Right ventricle myocardium inferior (tissue), 1 donor: ENCODE data around the gene MTF2. TPM values are rescaled to one million over a fixed set of nuclear protein-coding genes. Genes with fewer than 3 reads are reported as not detected.

Experiments used
- ATAC-seq: fragments of 200-7000 bp; cut with Tn5 transposase; one replicate; pipeline ENCODE4 v1.9.1; 2020; ENCODE audit warnings: mild to moderate bottlenecking, moderate library complexity
- DNase-seq: peaks from one replicate; pipeline ENCODE4 v3.0.0; 2021; ENCODE audit errors: missing footprints
- intact Hi-C: fragments of 100-400 bp; cut with DNase I; formaldehyde crosslinking; loops from one replicate; pipeline ENCODE4 v1.11.0; 2022
- total RNA-seq: library from RNA; stranded (reverse); fragmentation: NEBNext Ultra II Directional; extraction: Animal tissue kit (Norgen Biotek cat#: 25700); gene quantifications from one replicate; pipeline ENCODE4 v1.2.1, GENCODE V29; 2021
- donor health status: DM: no; HTN: yes; CAD: no; lungs with severe emphysema.

Gene MTF2
- total RNA-seq, 1 donor from 2014 or later, result 7.1 TPM

DNA sequence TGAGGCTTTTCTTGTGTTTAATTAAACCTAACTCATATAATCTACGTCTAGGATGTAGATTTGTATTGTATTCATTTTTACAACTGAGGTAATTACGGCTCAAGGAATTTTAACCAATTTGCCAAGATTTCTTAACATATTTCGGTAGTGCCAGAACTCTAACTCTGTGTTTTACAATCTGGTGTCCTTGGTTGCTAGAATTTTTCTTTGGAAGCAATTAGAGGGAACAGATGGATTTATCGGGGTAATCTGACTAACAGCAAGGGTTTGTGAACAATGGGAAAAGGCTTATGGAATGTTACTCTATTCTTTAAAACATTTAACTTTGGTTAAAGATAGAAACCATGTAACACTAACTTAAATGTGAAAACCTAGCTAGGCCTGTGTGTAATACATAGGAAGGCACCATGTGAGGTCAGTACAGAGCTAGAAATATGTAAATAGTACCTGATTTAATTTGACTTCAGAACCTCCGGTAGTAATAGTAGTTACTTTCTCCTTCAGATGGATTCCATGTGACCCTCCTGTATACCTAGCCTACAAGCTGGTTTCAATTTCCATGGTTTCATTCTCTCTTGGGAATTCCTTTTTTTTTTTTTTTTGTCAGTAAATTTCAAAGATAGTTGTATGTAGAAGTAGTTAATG, 1.2 kb downstream of the MTF2 start:
- ATAC-seq (no peak), DNase-seq (no peak)
- intact Hi-C loops, result no loop called here

DNA sequence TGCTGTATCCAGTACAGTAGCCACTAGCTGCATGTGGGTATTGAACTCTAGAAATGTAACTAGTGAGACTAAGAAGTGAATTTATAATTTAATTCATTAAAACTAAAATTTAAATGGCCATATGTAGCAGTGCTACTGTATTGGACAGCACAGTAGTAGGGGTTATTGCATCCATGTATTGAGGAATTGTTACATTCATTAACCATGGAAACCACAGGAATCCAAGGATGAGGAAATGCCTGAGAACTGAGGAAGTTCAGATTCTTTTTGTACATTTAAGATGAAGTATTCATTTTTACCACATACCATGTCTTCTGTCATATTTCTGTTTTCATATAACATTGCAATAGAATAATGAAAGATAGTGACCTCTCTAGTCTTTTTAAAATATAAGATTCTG, 2.6 kb downstream of the MTF2 start:
- DNase-seq (no peak), ATAC-seq (no peak)
- intact Hi-C loops, result no loop called here

GRCh38 chr1:93082313-93082712, 3.2 kb downstream of the MTF2 start:
- no peak for ATAC-seq
- intact Hi-C loops, result no loop called here

DNA sequence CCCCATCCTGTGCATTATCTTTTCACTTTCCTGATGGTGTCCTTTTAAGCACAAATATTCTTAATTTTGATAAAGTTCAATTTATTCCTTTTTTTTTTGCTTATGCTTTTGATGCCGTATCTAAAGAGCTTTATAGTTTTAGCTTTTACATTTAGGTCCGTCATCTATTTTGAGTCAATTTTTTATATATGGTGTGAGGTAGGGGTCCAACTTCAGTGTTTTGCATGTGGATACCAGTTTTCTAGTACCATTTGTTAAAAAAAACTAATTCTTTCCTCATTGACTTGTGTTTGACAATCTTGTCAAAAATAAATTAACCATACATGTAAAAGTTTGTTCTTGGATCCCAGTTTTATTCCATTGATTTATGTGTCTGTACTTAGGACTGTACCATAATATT, 4.9 kb downstream of the MTF2 start:
- intact Hi-C loops, result no loop called here
- ATAC-seq (no peak), DNase-seq (no peak)

More at GRCh38 chr1:93082313-93082712, 3.2 kb downstream of the MTF2 start:
- DNase-seq, result no peak

DNA sequence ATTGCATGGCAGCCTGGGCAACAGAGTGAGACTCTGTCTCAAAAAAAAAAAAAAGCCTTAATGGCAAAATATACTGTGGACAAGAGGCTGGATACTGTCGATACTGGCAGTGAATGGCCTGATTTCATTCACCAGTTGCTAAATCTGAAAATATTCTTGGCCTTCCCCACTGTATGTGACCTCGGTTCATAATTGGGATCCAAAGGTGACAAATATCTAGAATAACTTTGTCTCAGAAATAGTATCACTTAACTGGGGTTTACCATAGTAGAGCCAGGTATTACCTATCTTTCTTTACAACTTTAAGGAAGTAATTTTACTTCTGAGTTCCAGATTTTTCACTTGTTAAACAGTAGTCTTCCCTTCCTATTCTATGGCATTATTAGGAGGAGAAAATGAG, 8.4 kb downstream of the MTF2 start:
- intact Hi-C loops, result no loop called here
- ATAC-seq (no peak), DNase-seq (no peak)

DNA sequence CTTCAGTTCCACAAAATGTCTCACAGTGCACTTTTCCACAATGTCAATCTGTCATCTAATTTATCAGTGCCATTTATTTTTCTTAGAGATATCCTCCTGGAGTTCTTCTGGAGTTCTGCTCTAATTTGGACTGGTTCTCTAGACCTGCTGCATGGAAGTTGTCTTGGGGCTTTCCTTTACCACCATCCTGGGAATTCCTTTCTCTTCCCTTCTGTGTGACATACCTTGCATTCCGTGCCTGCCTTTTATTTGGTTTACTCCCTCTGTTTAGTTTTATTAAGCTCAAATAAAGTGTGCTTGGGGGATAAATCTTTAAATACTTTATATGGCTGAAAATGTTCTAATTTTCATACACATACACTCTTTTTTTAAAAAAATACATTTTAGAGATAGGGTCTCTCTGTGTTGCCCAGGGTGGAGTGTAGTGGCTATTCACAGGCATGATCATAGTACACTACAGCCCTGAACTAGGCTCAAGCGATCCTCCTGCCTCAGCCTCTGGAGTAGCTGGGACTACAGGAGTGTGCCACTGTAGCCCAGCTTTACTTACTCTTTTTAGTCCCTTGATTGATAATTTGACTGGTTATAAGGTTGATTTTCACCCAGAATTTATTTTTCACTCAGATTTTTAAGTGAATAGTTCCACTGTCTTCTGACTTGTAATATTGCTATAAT, 14.4 kb downstream of the MTF2 start:
- intact Hi-C loops, result no loop called here
- no peak for DNase-seq
- ATAC-seq, result no peak

GRCh38 chr1:93095804-93096585, 16.9 kb downstream of the MTF2 start:
- intact Hi-C loops, result no loop called here
- ATAC-seq (no peak), DNase-seq (no peak)

DNA sequence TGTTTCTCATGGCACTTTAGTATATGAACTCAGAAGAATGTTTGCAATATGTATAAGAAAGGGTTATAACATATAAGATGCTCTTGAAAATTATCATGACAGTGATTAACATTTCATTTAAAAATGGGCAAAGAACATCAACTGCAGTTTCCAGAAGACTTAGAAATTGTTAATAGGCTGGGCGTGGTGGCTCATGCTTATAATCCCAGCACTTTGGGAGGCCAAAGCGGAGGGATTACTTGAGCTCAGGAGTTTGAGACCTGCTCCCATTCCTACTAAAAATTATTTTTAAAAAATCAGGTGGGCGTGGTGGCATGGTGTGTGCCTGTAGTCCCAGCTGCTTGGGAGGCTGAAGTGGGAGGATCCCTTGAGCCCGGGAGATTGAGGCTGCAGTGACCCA, 23.1 kb downstream of the MTF2 start:
- intact Hi-C loops, result no loop called here
- ATAC-seq, result no peak

DNA sequence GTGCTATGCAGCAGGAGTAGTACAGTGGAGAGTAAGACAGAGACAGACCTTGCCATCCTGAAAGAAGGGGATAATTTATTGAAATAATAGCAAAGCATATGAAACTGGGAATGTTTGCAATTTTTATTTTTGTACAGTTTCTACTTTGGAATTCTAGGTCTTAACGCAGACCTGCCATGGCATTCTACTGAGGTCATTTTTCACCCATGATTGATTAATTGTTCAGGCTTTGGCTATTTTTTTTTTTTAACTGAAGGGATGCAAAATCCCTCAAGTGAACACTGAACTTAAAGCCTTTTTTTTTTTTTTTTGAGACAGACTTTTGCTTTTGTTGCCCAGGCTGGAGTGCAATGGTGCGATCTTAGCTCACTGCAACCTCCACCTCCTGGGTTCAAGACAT, 27.1 kb downstream of the MTF2 start:
- ATAC-seq (no peak), DNase-seq (no peak)
- intact Hi-C loops, result no loop called here

More for the DNA sequence above, 23.1 kb downstream of the MTF2 start:
- no peak for DNase-seq

- intact Hi-C loops, result no loop called here
- ATAC-seq (no peak), DNase-seq (no peak)
Observed at GRCh38 chr1:93107395-93107794, 28.3 kb downstream of the MTF2 start.

- DNase-seq (no peak), ATAC-seq (no peak)
- intact Hi-C loops, result no loop called here
Observed at GRCh38 chr1:93108335-93108734, 29.3 kb downstream of the MTF2 start.

DNA sequence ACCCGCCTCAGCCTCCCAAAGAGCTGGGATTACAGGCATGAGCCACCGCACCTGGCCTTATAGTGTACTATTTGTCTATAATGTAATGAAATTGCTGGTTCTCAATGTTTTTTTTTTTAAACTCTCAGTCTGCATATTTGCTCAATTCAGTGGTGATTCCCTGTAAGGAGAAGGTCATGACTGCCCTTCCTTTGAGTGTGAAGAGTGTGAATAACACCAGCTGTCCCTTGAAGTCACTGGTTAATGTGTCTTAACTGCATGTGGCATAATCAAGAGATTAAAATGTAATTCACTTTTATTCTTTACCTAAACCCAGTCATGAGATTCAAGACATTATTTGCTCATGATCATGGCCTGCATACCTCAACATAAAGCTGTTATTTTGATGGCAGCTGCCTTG, 30.5 kb downstream of the MTF2 start:
- ATAC-seq (no peak), DNase-seq (no peak)
- intact Hi-C loops, result no loop called here

DNA sequence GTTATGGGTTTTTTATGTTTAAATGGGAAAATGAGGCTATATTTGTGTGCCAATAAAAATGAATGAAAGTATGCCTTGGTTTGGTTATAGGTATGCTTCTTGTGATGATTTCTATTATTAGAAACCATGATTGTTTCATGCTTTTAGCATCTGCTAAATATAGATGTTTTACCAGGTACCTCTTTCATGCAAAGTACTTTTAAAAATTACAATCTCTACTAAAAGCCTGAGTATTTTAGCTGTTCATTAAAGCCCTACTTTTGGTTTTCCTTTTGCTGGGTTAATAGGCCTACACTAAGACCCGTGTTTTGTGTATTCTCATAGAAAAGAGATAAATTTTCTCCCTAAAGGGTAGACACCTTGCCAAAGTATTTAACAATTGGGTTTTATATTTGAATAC, 32.0 kb downstream of the MTF2 start:
- ATAC-seq, result no peak
- intact Hi-C loops, result no loop called here
- no peak for DNase-seq

DNA sequence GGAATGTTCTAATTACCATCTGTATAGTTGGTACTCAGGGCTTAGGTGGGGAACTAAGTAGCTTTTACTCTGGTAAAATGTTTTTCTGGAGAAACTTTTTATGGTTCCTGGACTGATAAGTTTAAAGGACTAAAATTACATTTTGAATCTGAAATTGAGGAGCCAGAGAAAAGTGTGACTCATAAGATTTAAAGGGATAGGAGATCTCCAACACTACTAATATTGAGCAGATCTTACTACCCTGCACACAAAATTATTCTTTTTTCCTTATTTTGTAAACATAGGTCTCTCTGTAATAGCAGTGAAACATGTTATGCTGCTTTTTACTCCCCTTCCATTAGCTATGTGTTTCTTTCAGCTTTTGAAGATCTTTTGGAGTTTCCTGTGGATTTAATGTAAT, 32.5 kb downstream of the MTF2 start:
- intact Hi-C loops, result no loop called here
- no peak for ATAC-seq
- DNase-seq, result no peak

DNA sequence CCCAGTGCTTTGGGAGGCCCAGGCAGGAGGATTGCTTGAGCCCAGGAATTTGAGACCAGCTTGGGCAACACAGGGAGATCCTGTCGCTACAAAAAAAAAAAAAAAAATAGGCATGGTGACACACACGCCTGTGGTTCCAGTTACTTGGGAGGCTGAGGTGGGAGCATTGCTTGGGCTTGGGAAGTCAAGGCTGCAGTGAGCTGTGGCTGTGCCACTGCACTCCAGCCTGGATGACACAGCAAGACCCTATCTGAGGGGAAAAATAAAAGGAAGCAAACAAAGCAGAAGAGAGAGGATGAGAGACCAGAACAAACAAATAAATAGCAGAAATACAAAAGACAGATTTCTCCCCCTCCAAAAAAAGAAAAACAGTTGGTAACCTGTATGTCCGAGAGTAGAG, 34.0 kb downstream of the MTF2 start:
- ATAC-seq (no peak), DNase-seq (no peak)
- intact Hi-C loops, result no loop called here

GRCh38 chr1:93114391-93114790, 35.3 kb downstream of the MTF2 start:
- intact Hi-C loops, result no loop called here
- no peak for DNase-seq
- no peak for ATAC-seq

DNA sequence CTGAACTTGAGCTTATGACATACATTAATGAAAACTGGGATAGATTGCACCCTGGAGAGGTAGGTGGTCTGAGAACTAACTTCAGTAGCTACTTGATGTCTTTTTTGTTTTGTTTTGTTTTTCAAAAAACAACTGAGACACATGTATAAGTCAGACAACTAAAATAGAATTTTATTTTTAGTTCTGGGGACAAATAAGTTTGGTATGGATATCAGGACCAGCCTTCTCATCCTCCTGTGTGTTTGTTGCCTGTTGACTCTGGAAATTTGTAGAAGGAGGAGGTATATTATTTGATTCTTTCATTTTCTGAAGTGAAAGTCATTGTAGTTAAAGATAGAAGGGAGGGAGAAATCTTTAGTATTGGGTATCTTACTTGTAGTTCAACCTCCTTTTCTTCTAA, 41.5 kb downstream of the MTF2 start:
- no peak for ATAC-seq
- intact Hi-C loops, result no loop called here
- DNase-seq, result no peak

DNA sequence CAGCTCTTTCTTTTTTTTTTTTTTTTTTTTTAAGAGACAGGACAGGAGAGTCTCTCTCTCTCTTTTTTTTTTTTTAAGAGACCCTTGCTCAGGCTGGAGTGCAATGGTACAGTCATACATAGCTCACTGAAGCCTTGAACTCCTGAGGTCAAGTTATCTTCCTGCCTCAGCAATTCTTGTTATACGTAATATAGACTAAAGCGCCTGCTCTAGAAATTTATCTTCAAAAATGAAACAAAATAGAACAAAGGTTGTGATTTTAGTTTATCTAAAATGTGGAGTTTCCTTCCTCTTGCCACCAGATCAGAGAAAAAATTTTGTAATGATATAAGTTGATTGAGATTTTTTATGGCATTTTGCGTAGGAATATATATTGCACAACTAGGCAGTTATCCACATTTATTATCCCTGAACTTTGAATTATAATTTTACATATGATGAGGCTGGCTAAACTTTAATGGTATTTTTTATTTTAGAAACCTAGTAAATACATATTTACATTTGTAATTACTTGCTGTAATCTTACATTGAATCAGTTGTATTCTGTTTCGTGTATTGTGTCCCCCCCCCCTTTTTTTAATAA, 44.2 kb downstream of the MTF2 start:
- intact Hi-C loops, result no loop called here
- DNase-seq (no peak), ATAC-seq (no peak)

GRCh38 chr1:93124556-93125355, 45.7 kb downstream of the MTF2 start:
- ATAC-seq (no peak), DNase-seq (no peak)
- intact Hi-C loops, result no loop called here
